ENCODE measurements around the gene KMO.

Gene KMO

GRCh38 chr1:241596633-241597032 lies 64.5 kb downstream of the KMO start:
- Mint-ChIP-seq H3K27ac (no peak overlapping the region), H3K9me3 (no peaks in the 10 kb centered on the region), H3K36me3 (ENCODE audit: low read depth) (peaks cover 5% of the 10 kb centered on the region), H3K4me3 (no peak overlapping the region), H3K27me3 (ENCODE audit: low read depth) (no peaks in the 10 kb centered on the region), H3K4me1 (ENCODE audit: low read depth) (peaks cover 3% of the 10 kb centered on the region)

GRCh38 chr1:241598249-241598648 lies 66.1 kb downstream of the KMO start:
- Mint-ChIP-seq H3K4me1 (ENCODE audit: low read depth) (no peaks in the 10 kb centered on the region), H3K36me3 (ENCODE audit: low read depth) (peaks cover 5% of the 10 kb centered on the region), H3K27me3 (ENCODE audit: low read depth) (no peaks in the 10 kb centered on the region), H3K9me3 (no peaks in the 10 kb centered on the region), H3K4me3 (no peak overlapping the region), H3K27ac (no peak overlapping the region)

GRCh38 chr1:241600496-241600901 lies 68.3 kb downstream of the KMO start:
- Mint-ChIP-seq H3K36me3 (ENCODE audit: low read depth) (no peaks in the 10 kb centered on the region), H3K4me3 (no peak overlapping the region), H3K4me1 (ENCODE audit: low read depth) (no peaks in the 10 kb centered on the region), H3K27ac (no peak overlapping the region), H3K9me3 (no peaks in the 10 kb centered on the region), H3K27me3 (ENCODE audit: low read depth) (no peaks in the 10 kb centered on the region)

- no peak overlapping the region for H3K27ac Mint-ChIP-seq
- H3K36me3 Mint-ChIP-seq (ENCODE audit: low read depth) = no peaks in the 10 kb centered on the region
- H3K4me1 Mint-ChIP-seq (ENCODE audit: low read depth) = no peaks in the 10 kb centered on the region
- H3K9me3 Mint-ChIP-seq = no peaks in the 10 kb centered on the region
- no peak overlapping the region for H3K4me3 Mint-ChIP-seq
- H3K27me3 Mint-ChIP-seq (ENCODE audit: low read depth) = no peaks in the 10 kb centered on the region
Observed at GRCh38 chr1:241603731-241604245, 71.6 kb downstream of the KMO start.

- Mint-ChIP-seq H3K4me3 (no peak overlapping the region), H3K9me3 (no peaks in the 10 kb centered on the region), H3K4me1 (ENCODE audit: low read depth) (no peaks in the 10 kb centered on the region), H3K27me3 (ENCODE audit: low read depth) (no peaks in the 10 kb centered on the region), H3K27ac (no peak overlapping the region), H3K36me3 (ENCODE audit: low read depth) (no peaks in the 10 kb centered on the region)
Observed at GRCh38 chr1:241605146-241605805, 73.1 kb downstream of the KMO start.

GRCh38 chr1:241606544-241606943 lies 74.4 kb downstream of the KMO start:
- no peaks in the 10 kb centered on the region for H3K36me3 Mint-ChIP-seq (ENCODE audit: low read depth)
- no peak overlapping the region for H3K4me3 Mint-ChIP-seq
- H3K4me1 Mint-ChIP-seq (ENCODE audit: low read depth) = no peaks in the 10 kb centered on the region
- H3K27ac Mint-ChIP-seq = no peak overlapping the region
- H3K9me3 Mint-ChIP-seq = no peaks in the 10 kb centered on the region
- no peaks in the 10 kb centered on the region for H3K27me3 Mint-ChIP-seq (ENCODE audit: low read depth)

GRCh38 chr1:241607497-241607896 lies 75.3 kb downstream of the KMO start:
- Mint-ChIP-seq H3K27ac (no peak overlapping the region), H3K36me3 (ENCODE audit: low read depth) (no peaks in the 10 kb centered on the region), H3K4me3 (no peak overlapping the region), H3K4me1 (ENCODE audit: low read depth) (no peaks in the 10 kb centered on the region), H3K9me3 (no peaks in the 10 kb centered on the region), H3K27me3 (ENCODE audit: low read depth) (no peaks in the 10 kb centered on the region)

GRCh38 chr1:241608379-241609033 lies 76.3 kb downstream of the KMO start:
- Mint-ChIP-seq H3K4me3 (no peak overlapping the region), H3K9me3 (no peaks in the 10 kb centered on the region), H3K27me3 (ENCODE audit: low read depth) (no peaks in the 10 kb centered on the region), H3K4me1 (ENCODE audit: low read depth) (peaks cover 4% of the 10 kb centered on the region), H3K27ac (no peak overlapping the region), H3K36me3 (ENCODE audit: low read depth) (no peaks in the 10 kb centered on the region)

GRCh38 chr1:241610056-241610815 lies 78.1 kb downstream of the KMO start:
- Mint-ChIP-seq H3K9me3 (no peaks in the 10 kb centered on the region), H3K4me1 (ENCODE audit: low read depth) (peaks cover 4% of the 10 kb centered on the region), H3K36me3 (ENCODE audit: low read depth) (no peaks in the 10 kb centered on the region), H3K27ac (no peak overlapping the region), H3K4me3 (no peak overlapping the region), H3K27me3 (ENCODE audit: low read depth) (no peaks in the 10 kb centered on the region)

- Mint-ChIP-seq H3K27ac (no peak overlapping the region), H3K36me3 (ENCODE audit: low read depth) (no peaks in the 10 kb centered on the region), H3K4me3 (no peak overlapping the region), H3K27me3 (ENCODE audit: low read depth) (no peaks in the 10 kb centered on the region), H3K9me3 (no peaks in the 10 kb centered on the region), H3K4me1 (ENCODE audit: low read depth) (peaks cover 4% of the 10 kb centered on the region)
Observed at GRCh38 chr1:241611063-241611462, 78.9 kb downstream of the KMO start.

GRCh38 chr1:241611736-241612135 lies 79.6 kb downstream of the KMO start:
- H3K4me1 Mint-ChIP-seq (ENCODE audit: low read depth) = peaks cover 4% of the 10 kb centered on the region
- no peaks in the 10 kb centered on the region for H3K36me3 Mint-ChIP-seq (ENCODE audit: low read depth)
- H3K27ac Mint-ChIP-seq = no peak overlapping the region
- no peaks in the 10 kb centered on the region for H3K27me3 Mint-ChIP-seq (ENCODE audit: low read depth)
- no peaks in the 10 kb centered on the region for H3K9me3 Mint-ChIP-seq
- no peak overlapping the region for H3K4me3 Mint-ChIP-seq

- H3K4me1 Mint-ChIP-seq (ENCODE audit: low read depth) = peaks cover 4% of the 10 kb centered on the region
- no peaks in the 10 kb centered on the region for H3K9me3 Mint-ChIP-seq
- no peaks in the 10 kb centered on the region for H3K27me3 Mint-ChIP-seq (ENCODE audit: low read depth)
- H3K4me3 Mint-ChIP-seq = no peak overlapping the region
- no peak overlapping the region for H3K27ac Mint-ChIP-seq
- H3K36me3 Mint-ChIP-seq (ENCODE audit: low read depth) = no peaks in the 10 kb centered on the region
Observed at GRCh38 chr1:241612533-241613477, 80.6 kb downstream of the KMO start.

GRCh38 chr1:241614144-241614543 lies 82.0 kb downstream of the KMO start:
- H3K4me3 Mint-ChIP-seq = no peak overlapping the region
- H3K27ac Mint-ChIP-seq = no peak overlapping the region
- H3K27me3 Mint-ChIP-seq (ENCODE audit: low read depth) = no peaks in the 10 kb centered on the region
- no peaks in the 10 kb centered on the region for H3K36me3 Mint-ChIP-seq (ENCODE audit: low read depth)
- H3K4me1 Mint-ChIP-seq (ENCODE audit: low read depth) = peaks cover 4% of the 10 kb centered on the region
- no peaks in the 10 kb centered on the region for H3K9me3 Mint-ChIP-seq

- Mint-ChIP-seq H3K4me3 (no peak overlapping the region), H3K27ac (no peak overlapping the region), H3K4me1 (ENCODE audit: low read depth) (peaks cover 4% of the 10 kb centered on the region), H3K36me3 (ENCODE audit: low read depth) (no peaks in the 10 kb centered on the region), H3K27me3 (ENCODE audit: low read depth) (no peaks in the 10 kb centered on the region), H3K9me3 (no peaks in the 10 kb centered on the region)
Observed at GRCh38 chr1:241614572-241614971, 82.4 kb downstream of the KMO start.

Measured in T-helper 1 cell treated with Interleukin-12 subunit alpha and Interleukin-12 subunit beta and Interleukin-4 antibody, amounts not matched to agents 30 μg/mL and 1 μg/mL, for 36 hours (primary cell).